PFSK-1 (cell line): Measurements from ENCODE around the gene MED23.

Experiments
- POLR2AphosphoS5 ChIP-seq: IDR thresholded peaks from 2 replicates; pipeline ENCODE4 v1.6.1; 2012; ENCODE audit warnings: low read depth, mild to moderate bottlenecking, control low read depth, low read length, moderate library complexity
- TF ChIP-seq, protein P1 (sequence below), 2 experiments: IDR thresholded peaks; 2 replicates each; pipeline versions ENCODE4 v1.6.1 to v1.8.0; 2011 to 2012; ENCODE audit warnings: low read depth in 2 of 2, low read length in 2 of 2, control low read depth in 1 of 2, inconsistent platforms in 1 of 2, mild to moderate bottlenecking in 1 of 2, moderate library complexity in 1 of 2; ENCODE audit not compliant: insufficient read depth in 1 of 2

GRCh38 chr6:131548441-131548840, 79.6 kb downstream of the MED23 start:
- no peak for TF ChIP-seq POLR2AphosphoS5
- TF ChIP-seq, protein P1, sequence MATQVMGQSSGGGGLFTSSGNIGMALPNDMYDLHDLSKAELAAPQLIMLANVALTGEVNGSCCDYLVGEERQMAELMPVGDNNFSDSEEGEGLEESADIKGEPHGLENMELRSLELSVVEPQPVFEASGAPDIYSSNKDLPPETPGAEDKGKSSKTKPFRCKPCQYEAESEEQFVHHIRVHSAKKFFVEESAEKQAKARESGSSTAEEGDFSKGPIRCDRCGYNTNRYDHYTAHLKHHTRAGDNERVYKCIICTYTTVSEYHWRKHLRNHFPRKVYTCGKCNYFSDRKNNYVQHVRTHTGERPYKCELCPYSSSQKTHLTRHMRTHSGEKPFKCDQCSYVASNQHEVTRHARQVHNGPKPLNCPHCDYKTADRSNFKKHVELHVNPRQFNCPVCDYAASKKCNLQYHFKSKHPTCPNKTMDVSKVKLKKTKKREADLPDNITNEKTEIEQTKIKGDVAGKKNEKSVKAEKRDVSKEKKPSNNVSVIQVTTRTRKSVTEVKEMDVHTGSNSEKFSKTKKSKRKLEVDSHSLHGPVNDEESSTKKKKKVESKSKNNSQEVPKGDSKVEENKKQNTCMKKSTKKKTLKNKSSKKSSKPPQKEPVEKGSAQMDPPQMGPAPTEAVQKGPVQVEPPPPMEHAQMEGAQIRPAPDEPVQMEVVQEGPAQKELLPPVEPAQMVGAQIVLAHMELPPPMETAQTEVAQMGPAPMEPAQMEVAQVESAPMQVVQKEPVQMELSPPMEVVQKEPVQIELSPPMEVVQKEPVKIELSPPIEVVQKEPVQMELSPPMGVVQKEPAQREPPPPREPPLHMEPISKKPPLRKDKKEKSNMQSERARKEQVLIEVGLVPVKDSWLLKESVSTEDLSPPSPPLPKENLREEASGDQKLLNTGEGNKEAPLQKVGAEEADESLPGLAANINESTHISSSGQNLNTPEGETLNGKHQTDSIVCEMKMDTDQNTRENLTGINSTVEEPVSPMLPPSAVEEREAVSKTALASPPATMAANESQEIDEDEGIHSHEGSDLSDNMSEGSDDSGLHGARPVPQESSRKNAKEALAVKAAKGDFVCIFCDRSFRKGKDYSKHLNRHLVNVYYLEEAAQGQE (IDR thresholded peaks at IDR 0.05; ENCODE audit: insufficient read depth in 1 of 2, low read depth in 2 of 2, low read length in 2 of 2) = no peak
